Osteocyte (in vitro differentiated cells): Measurements from ENCODE around the gene IGF2BP1. TPM values are rescaled to one million over a fixed set of nuclear protein-coding genes. Genes with fewer than 3 reads are reported as not detected.
A peak's percentile ranks its signal among the peaks of the same experiment; 100 is the strongest.

ENCODE experiments used
- DNase-seq: peaks from one replicate; pipeline ENCODE4 v3.0.0; 2021; ENCODE audit warnings: mixed read lengths; ENCODE audit not compliant: unreplicated experiment; ENCODE audit errors: extremely low spot score
- H3K27ac Mint-ChIP-seq: one replicate; pipeline ENCODE4 v1.8.0; 2021; ENCODE audit warnings: mild to moderate bottlenecking, mixed read lengths; ENCODE audit not compliant: unreplicated experiment
- H3K27me3 Mint-ChIP-seq: one replicate; pipeline ENCODE4 v1.8.0; 2021; ENCODE audit warnings: mixed read lengths; ENCODE audit not compliant: unreplicated experiment
- H3K36me3 Mint-ChIP-seq: one replicate; pipeline ENCODE4 v1.8.0; 2021; ENCODE audit warnings: mixed read lengths; ENCODE audit not compliant: unreplicated experiment
- H3K4me1 Mint-ChIP-seq: one replicate; pipeline ENCODE4 v1.8.0; 2021; ENCODE audit warnings: mixed read lengths; ENCODE audit not compliant: unreplicated experiment
- H3K4me3 Mint-ChIP-seq: one replicate; pipeline ENCODE4 v1.8.0; 2021; ENCODE audit warnings: mild to moderate bottlenecking, moderate library complexity, mixed read lengths; ENCODE audit not compliant: unreplicated experiment
- H3K9me3 Mint-ChIP-seq: one replicate; pipeline ENCODE4 v1.8.0; 2021; ENCODE audit warnings: mixed read lengths; ENCODE audit not compliant: unreplicated experiment
- total RNA-seq: library from RNA; stranded (reverse); gene quantifications from 2 replicates; pipeline ENCODE4 v1.2.1, GENCODE V29; 2021
- TF ChIP-seq, protein P1 (sequence below): fragments of 200-600 bp; sonication (generic); IDR thresholded peaks from 2 replicates; pipeline ENCODE4 v1.5.0; 2021; ENCODE audit warnings: antibody characterized with exemption, mild to moderate bottlenecking, moderate library complexity

Gene IGF2BP1
- total RNA-seq, 1 donor from 2014 or later: 47.6 TPM

DNA sequence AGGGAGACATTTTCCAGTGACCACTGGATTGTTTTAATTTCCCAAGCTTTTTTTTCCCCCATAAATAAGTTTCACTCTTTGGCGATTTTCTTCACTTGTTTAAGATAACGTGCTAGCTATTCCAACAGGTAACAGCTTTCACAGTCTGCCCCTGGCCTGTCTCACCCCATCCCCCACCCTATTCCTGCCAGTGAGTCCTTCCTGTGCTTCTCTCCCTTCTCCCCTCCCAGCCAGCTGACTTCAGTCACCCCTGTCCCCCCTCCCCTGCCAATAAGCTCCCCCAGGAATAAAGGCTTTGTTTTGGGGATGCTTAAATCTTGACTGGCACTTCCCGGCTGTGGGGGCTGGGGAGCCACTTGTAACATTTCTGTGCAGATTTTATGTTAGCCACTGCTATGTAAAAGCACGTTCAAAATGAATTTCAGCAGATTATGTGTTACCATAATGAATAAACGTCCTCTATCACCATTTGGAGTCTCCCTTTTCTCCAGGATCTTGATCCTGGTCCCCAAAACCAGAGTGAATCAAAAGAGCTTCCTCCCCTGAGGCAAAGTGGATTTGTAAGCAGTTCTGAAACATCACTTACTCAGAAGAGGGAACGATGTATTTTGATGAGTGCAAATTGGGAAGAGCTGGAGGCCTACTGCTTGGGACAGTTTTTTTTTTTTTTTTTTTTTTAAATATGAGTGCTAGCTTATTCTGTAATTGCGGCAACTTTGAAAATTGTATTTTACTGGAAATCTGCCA is 58.2 kb downstream of the IGF2BP1 start:
- Mint-ChIP-seq H3K27ac (no peak overlapping the region), H3K36me3 (peaks cover 20% of the 10 kb centered on the region), H3K4me3 (no peak overlapping the region), H3K4me1 (no peaks in the 10 kb centered on the region), H3K27me3 (peaks cover 2% of the 10 kb centered on the region), H3K9me3 (no peaks in the 10 kb centered on the region)
- DNase-seq: no peak
- TF ChIP-seq, protein P1, sequence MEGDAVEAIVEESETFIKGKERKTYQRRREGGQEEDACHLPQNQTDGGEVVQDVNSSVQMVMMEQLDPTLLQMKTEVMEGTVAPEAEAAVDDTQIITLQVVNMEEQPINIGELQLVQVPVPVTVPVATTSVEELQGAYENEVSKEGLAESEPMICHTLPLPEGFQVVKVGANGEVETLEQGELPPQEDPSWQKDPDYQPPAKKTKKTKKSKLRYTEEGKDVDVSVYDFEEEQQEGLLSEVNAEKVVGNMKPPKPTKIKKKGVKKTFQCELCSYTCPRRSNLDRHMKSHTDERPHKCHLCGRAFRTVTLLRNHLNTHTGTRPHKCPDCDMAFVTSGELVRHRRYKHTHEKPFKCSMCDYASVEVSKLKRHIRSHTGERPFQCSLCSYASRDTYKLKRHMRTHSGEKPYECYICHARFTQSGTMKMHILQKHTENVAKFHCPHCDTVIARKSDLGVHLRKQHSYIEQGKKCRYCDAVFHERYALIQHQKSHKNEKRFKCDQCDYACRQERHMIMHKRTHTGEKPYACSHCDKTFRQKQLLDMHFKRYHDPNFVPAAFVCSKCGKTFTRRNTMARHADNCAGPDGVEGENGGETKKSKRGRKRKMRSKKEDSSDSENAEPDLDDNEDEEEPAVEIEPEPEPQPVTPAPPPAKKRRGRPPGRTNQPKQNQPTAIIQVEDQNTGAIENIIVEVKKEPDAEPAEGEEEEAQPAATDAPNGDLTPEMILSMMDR: no peak

- H3K27ac Mint-ChIP-seq: no peak overlapping the region
- H3K9me3 Mint-ChIP-seq: no peaks in the 10 kb centered on the region
- TF ChIP-seq, protein P1: no peak
- no peak overlapping the region for H3K4me3 Mint-ChIP-seq
- DNase-seq: no peak
- H3K4me1 Mint-ChIP-seq: peaks cover 10% of the 10 kb centered on the region
- H3K36me3 Mint-ChIP-seq: no peaks in the 10 kb centered on the region
- peaks cover 2% of the 10 kb centered on the region for H3K27me3 Mint-ChIP-seq
Measured at GRCh38 chr17:49061524-49061943, 64.3 kb downstream of the IGF2BP1 start.

- H3K9me3 Mint-ChIP-seq: no peaks in the 10 kb centered on the region
- peaks cover 13% of the 10 kb centered on the region for H3K4me1 Mint-ChIP-seq
- no peaks in the 10 kb centered on the region for H3K36me3 Mint-ChIP-seq
- H3K4me3 Mint-ChIP-seq: no peak overlapping the region
- no peak for DNase-seq
- TF ChIP-seq, protein P1: no peak
- peak overlapping the region; percentile 28 for H3K27ac Mint-ChIP-seq
- peaks cover 2% of the 10 kb centered on the region for H3K27me3 Mint-ChIP-seq
Measured at GRCh38 chr17:49063652-49064051, 66.5 kb downstream of the IGF2BP1 start.

DNA sequence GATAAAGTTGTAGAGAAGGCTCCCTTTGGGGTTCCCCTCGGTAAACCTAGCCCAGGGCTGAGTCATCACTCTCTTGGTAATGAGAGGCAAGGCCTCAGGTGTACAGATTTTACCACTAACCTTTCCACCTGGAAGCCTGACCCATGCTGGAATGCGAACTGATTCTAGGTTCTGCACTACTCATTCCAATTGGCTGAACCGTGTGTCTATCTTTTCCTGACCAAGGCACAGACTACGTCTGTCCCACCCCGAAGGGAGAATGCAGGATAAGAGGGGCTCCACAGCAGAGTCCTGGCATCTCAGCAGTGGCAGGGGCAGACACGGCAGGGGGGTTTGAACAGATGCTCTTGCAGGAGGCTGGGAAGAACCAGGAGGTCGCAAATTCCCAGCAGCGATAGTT is 70.0 kb downstream of the IGF2BP1 start:
- Mint-ChIP-seq H3K4me3 (no peak overlapping the region), H3K27ac (no peak overlapping the region), H3K36me3 (no peaks in the 10 kb centered on the region), H3K9me3 (no peaks in the 10 kb centered on the region), H3K27me3 (peaks cover 2% of the 10 kb centered on the region), H3K4me1 (peaks cover 19% of the 10 kb centered on the region)
- TF ChIP-seq, protein P1: no peak
- DNase-seq: no peak

GRCh38 chr17:49069585-49070273 is 72.5 kb downstream of the IGF2BP1 start:
- no peak overlapping the region for H3K27ac Mint-ChIP-seq
- no peaks in the 10 kb centered on the region for H3K36me3 Mint-ChIP-seq
- DNase-seq: no peak
- no peaks in the 10 kb centered on the region for H3K9me3 Mint-ChIP-seq
- H3K27me3 Mint-ChIP-seq: peaks cover 2% of the 10 kb centered on the region
- no peak overlapping the region for H3K4me3 Mint-ChIP-seq
- TF ChIP-seq, protein P1: no peak
- H3K4me1 Mint-ChIP-seq: peaks cover 11% of the 10 kb centered on the region
